HG02870 (cell line): ENCODE measurements around the gene SLC25A44.

Experiments
- ATAC-seq: cut with Tn5 transposase; IDR thresholded peaks from one replicate; pipeline ENCODE4 v1.9.1; 2021; ENCODE audit warnings: mild to moderate bottlenecking, moderate library complexity; ENCODE audit not compliant: unreplicated experiment

Gene SLC25A44

DNA sequence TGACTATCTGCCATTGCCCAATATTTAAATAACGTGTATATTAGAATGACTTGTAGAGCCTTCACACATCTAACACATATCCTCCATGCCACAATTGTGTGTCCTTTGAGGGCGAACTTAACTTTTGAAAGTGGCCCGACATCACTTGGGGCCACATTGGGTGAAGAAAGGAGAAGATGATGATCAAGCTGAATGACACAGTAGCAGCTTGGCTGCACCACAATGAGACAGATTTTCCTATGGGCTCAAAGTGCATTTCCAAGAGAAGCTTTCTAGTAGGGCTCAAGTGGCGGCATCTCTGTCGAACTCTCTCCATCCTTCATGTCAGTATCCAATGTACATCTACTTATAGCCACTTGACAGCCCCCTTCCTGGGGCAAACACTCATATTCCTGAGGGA lies 44.3 kb downstream of the SLC25A44 start:
- ATAC-seq = no peak

- ATAC-seq = no peak
Observed at GRCh38 chr1:156241311-156241811, 47.5 kb downstream of the SLC25A44 start.

- no peak for ATAC-seq
Observed at GRCh38 chr1:156241926-156242325, 48.0 kb downstream of the SLC25A44 start, which contains the start of gene BGLAP. BGLAP (plus strand) TSS chr1:156242184; CDS start chr1:156242232, 48 bp downstream.

DNA sequence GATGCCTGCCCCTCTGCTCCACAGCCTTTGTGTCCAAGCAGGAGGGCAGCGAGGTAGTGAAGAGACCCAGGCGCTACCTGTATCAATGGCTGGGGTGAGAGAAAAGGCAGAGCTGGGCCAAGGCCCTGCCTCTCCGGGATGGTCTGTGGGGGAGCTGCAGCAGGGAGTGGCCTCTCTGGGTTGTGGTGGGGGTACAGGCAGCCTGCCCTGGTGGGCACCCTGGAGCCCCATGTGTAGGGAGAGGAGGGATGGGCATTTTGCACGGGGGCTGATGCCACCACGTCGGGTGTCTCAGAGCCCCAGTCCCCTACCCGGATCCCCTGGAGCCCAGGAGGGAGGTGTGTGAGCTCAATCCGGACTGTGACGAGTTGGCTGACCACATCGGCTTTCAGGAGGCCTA lies 48.8 kb downstream of the SLC25A44 start:
- ATAC-seq = no peak

DNA sequence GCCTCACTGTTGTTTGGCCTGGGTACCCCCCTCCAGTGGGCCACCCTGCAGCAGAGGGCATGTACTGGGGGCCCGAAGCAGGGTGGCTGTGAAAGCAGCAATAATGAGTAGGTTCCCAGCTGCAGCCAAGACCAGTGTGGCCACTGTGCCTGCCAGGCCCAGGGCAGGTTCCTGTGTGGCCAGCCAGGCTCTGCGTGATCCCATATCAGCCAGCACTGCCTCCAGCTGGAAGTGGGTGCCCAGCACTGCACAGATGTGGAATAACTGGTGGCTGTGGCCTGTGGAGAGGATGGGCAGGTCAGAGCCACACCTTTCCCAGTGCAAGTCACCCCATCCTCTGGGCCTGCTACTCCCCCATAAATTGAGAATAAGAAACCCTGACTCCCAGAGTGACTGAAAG lies 50.2 kb downstream of the SLC25A44 start:
- no peak for ATAC-seq

DNA sequence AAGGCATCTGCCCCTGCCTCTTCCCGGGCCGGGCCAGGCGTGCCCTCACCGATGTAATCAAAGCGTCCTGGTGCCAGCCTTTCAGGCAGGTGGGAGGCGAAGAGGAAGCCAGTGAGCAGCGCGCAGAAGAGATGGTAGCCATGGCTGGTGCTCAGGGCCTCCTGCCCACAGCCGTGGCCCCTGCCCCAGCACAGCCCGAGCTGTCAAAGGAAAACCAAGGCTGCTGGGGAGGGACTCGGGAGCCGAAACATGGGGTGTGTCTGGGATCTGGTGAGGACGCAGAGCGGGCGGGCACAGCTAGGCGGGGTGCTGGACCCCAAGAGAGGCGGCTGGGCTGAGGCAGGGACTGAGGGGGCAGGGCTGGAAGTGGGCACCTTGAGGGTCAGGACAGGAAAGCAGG lies 50.8 kb downstream of the SLC25A44 start:
- no peak for ATAC-seq

- no peak for ATAC-seq
Observed at GRCh38 chr1:156245451-156246232, 51.7 kb downstream of the SLC25A44 start.

DNA sequence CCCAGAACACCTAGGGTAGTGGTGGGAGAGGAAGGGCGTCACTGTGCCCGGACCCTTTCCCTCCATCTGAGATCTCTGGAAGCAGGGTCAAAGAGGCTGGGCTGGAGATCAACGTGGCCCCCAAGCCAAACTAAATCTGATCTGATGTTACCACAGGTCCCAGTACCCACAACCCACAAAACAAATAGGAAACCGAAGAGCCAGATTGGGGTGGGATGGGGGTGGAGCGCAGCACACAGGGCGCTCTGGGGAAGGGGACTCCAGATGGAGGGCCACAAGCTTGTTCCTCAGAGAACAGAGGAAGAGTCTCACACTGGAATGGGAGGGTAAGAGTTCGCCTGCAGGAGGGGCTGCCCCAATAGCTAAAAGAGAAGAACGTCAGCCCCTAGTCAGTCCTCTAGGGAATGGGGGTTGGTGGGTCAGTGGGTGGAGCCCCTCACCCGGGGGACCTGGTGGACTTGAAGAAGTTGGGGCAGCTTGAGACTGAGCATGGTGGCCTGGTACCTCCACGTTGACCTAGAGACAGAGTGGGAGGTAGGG lies 52.4 kb downstream of the SLC25A44 start:
- no peak for ATAC-seq

DNA sequence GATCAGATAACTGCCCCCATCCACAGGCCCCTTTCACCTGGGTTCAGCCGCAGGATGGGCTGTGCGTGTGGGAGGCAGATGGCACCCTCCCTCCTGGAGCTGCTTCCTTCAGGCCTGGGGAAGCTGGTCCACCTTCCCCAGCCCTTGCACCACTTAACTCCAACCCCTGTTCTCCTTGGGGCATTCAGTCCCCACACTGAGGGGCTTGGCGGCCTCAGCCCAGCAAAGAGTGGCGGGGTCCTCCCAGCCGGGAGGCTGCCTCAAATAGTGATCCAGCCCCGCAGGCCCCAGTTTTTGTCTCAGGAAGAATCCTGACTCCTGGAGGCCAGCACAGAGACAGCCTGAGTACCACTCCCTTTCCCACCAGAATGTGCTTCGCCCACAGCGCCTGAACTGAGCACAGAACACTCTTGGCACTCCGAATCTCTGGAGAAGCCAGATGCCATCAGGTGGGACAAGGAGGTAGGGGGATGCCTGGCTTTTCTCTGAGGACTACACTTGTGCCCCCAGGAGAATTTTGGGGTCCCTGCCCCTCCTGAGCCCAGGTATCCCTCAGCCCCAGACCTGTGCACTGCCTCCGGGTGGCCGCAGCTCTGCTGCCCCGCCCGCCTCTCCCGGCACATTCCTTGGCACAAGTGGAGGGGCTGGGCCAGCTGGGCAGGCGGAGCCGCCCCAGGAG lies 53.0 kb downstream of the SLC25A44 start:
- ATAC-seq = no peak

DNA sequence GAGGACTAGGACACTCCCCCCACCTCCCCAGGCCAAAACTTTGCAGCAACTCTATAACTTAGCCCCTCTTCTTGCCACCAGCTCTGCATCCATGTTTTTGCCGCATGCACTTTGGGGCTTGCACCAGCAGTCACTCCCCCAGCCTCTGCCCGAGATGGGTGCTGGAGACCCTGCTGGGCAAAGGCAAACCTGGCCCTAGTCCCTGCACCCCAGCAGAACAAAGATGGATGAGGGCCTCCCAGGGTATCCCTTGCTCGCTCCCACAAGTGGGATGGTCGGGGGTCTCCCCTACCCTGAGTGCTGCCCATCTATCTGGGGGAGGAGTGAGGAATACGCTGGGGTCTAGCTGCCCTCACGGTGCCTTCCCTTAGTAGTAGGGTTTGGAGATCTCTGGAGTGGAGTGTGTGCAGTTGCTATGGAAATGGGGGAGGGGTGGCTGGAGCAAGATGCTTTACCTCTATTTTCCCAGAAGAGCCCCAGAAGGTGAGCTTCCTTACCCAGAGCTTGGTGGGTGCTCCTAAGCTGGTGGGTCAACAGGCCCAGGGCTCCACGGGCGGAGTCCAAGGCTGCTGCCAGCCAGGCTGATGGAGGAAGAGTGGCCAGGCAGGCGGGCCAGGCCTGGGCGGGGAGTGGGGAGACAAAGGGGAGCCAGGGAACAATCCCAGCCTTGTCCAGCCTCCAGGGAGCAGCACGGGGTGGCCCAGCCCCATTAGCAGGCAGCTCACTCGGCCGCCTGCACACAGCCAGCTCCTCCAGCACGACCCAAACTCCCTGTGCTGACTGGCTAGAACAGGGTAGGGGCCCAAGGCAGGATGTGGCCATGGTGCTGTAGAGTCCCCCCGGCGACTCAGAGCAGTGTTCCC lies 53.8 kb downstream of the SLC25A44 start, which contains the start of gene PAQR6:
PAQR6 (minus strand) TSS at position 597 of the 863 bp plus-strand sequence. CDS start 1,325 bp downstream, outside the sequence.
- ATAC-seq = no peak

DNA sequence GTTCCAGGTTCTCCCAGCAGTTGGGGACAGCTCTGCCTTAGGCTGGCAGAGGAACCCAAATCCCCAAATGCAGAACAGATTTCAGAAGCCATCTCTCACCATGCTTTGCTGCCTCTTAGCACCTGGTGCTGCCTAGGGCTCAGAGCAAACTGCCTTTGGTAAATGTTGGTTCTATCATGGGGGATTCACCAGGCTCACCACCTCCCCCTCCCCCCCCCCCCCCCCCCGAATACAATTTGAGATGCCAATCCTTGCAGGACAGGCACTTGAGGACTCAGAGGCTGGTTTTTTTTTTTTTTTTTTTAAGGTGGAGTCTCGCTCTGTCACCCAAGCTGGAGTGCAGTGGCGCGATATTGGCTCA lies 54.4 kb downstream of the SLC25A44 start:
- no peak for ATAC-seq

- ATAC-seq = no peak
Observed at GRCh38 chr1:156249593-156249992, 55.7 kb downstream of the SLC25A44 start.

DNA sequence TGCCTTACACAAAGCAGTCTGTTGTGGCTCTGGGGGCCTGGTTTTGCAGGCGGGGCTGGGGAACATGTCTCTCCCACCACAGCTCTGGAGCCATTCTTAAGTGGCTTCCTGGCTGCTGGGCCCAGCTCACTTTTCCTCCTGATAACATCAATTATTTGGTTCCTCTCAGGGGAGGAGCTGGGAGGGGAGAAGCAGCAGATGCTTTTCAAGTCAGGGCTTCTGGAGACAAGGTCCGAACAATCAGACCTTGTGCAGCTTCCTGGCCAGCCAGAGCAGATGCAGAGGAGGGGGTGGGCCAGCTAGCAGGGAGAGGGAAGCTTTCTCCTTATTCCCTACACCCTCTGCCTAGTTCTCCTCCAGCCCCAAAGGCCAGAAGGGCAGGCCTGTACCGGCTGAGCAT lies 57.6 kb downstream of the SLC25A44 start:
- ATAC-seq = no peak

DNA sequence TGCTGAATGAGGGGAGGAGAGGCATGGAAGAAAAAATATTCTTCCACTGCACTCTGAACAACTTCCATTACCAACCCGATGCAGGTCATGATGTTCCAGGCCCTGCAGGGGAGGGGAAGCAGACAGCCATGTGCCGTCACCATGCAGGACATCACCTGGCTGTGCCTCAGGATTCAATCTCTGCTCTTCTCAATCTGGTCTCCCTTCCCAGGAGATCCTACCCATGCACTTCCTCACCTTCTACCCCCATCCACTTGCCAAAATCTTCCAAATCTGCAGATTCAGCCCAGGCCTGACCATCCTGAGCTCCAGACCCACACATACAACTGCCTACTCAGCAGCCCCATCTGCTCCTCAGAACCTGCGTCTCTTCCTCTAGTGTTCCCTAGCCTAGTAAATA lies 59.7 kb downstream of the SLC25A44 start:
- ATAC-seq = no peak

DNA sequence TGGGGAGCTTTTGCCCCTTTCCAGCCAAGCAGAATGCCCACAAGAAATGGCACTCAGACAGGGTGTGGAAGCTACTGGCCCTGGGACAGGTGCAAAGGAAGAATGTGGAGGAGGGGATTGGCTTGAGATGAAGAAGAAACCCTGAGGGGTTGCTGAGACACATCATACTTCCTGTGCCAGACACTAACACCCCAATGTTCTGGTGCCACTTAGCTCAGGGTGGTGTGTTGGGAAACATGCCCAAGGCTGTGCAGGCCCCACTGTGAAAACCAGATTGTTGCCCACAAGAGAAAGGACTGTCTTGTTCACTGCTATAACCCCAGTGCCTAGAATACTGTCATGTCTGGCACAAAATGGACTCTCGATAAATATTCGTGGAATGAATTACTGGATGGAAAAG lies 63.8 kb downstream of the SLC25A44 start:
- no peak for ATAC-seq

DNA sequence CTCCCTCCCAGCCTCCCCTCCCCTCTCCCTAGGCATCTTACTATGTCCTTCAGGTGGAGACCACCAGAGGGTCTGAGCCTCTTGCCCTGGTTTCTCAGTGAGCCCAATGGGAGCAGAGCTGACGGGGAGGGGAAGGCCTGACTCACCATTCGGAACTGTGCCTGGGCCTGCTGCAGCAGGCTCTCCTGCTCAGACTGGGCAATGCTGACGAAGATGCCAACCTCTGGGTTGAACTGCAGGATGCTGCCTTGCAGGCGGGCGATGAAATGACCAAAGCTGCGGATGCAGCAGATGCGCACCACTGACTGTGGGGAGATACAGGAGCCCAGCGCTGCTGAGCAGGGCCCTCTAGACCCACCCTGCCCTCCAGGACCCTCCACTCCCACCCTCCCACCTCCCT lies 65.0 kb downstream of the SLC25A44 start:
- no peak for ATAC-seq

DNA sequence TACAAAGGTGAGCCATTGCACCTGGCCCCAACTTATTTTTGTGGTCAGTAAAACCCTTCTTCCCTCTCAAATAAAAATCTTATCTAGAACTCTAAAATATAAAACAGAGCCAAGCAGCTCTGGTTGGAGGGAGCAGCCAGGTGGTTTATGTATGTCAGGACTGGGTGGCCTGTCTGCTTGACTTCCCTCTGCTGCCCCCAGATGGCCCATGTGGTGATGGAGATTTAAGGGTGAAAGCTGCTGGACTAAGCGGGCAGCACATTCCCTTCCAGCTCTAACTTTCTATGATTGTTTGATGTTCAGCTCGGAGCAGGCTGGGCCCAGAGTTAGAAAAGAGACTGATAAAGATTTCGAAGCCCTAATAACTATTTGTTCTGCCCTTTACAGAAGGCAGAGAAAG lies 65.9 kb downstream of the SLC25A44 start:
- no peak for ATAC-seq

- ATAC-seq = no peak
Observed at GRCh38 chr1:156260896-156261295, 67.0 kb downstream of the SLC25A44 start.
